ENCODE results near the gene SRGAP3.

Gene SRGAP3

DNA sequence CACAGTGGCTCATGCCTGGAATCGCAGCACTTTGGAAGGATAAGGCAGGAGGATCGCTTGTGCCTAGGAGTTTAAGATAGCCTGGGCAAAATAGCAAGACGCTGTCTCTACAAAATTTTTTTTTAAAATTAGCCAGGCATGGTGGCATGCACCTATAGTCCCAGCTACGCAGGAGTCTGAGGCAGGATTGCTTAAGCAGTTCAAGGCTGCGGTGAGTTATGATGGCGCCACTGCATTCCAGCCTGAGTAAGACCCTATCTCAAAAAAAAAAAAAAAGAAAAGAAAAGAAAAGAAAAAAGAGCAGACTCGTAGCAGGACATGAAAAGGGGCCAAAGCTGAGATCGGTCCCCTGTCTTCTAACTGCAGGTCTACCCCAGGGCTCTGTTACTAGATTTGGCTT is 18.9 kb downstream of the SRGAP3 start:
- no peak overlapping the region for H3K4me3 ChIP-seq (ENCODE audit: low read depth, low read length)
- DNase-seq (ENCODE audit: low read depth) = no peak

- H3K4me3 ChIP-seq (ENCODE audit: low read depth, low read length) = no peak overlapping the region
- no peak for DNase-seq (ENCODE audit: low read depth)
Observed at GRCh38 chr3:9229879-9230278, 19.6 kb downstream of the SRGAP3 start.

- H3K4me3 ChIP-seq (ENCODE audit: low read depth, low read length) = no peak overlapping the region
Observed at GRCh38 chr3:9229325-9229724, 20.1 kb downstream of the SRGAP3 start.

DNA sequence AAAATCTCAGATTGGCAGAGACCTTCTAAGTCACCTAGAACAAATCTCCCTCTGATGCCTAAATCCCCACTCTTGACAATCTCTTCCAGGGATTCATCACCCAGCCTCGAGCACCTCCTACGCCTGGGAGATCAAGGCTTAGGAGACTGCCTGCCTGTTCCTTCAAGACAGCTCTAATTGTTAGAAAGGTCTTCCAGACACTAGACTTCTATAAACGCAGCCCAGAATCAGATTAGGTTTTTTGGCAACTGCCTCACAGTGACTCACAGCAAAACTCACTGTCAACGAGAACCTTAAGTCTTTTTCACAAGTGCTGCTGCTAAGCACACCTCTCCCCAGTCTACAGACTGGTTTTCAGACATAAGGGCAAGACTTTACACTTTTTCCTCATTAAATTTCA is 23.1 kb downstream of the SRGAP3 start:
- DNase-seq (ENCODE audit: low read depth) = peak; percentile 42
- no peak overlapping the region for H3K4me3 ChIP-seq (ENCODE audit: low read depth, low read length)

More at GRCh38 chr3:9229325-9229724, 20.1 kb downstream of the SRGAP3 start:
- no peak for DNase-seq (ENCODE audit: low read depth)

GRCh38 chr3:9225268-9225667 is 24.2 kb downstream of the SRGAP3 start:
- no peak for DNase-seq (ENCODE audit: low read depth)
- H3K4me3 ChIP-seq (ENCODE audit: low read depth, low read length) = no peak overlapping the region

DNA sequence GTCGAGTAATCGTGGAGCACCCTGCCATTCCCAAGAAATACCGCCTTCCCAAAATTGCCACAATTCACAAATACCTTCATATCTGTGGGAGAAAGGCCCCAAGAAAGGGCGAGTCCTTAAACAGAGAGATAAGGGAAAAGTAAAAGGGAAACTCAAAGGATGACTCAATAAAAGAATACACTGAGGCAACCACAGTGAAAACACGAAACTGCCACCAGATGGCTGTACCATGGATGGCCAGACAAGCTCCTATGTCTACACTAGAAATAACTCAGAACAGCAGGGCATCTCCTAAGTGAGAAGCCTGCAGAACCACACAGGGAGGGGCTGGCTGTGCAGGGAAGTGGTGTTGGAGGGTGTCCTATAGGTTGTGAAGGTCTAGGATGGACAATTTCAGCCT is 25.0 kb downstream of the SRGAP3 start:
- no peak overlapping the region for H3K4me3 ChIP-seq (ENCODE audit: low read depth, low read length)
- no peak for DNase-seq (ENCODE audit: low read depth)

GRCh38 chr3:9223672-9224071 is 25.8 kb downstream of the SRGAP3 start:
- H3K4me3 ChIP-seq (ENCODE audit: low read depth, low read length) = no peak overlapping the region
- no peak for DNase-seq (ENCODE audit: low read depth)

GRCh38 chr3:9222956-9223639 is 26.3 kb downstream of the SRGAP3 start:
- DNase-seq (ENCODE audit: low read depth) = peak; percentile 18
- H3K4me3 ChIP-seq (ENCODE audit: low read depth, low read length) = no peak overlapping the region

DNA sequence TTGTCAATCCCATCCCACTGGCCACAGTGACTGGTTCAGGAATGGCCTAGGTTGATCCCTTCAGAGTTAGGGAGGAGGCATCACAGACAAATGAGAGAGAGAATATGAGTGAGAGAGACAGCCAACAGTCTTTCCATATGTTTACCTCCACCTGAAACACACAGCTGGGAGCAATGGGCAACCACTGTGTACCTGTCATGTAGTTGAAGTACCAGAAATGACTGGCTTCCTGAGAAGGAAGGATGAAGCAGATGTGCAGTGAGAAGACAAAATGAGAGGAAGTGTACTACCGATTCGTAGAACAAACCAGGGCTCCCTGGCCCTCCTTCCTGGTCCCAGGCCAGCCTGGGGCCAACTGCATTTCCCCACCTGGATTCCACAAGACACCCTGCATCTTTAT is 27.4 kb downstream of the SRGAP3 start:
- no peak overlapping the region for H3K4me3 ChIP-seq (ENCODE audit: low read depth, low read length)
- no peak for DNase-seq (ENCODE audit: low read depth)

- DNase-seq (ENCODE audit: low read depth) = no peak
- H3K4me3 ChIP-seq (ENCODE audit: low read depth, low read length) = no peak overlapping the region
Observed at GRCh38 chr3:9218514-9218846, 31.0 kb downstream of the SRGAP3 start.

GRCh38 chr3:9217784-9218513 is 31.5 kb downstream of the SRGAP3 start:
- no peak overlapping the region for H3K4me3 ChIP-seq (ENCODE audit: low read depth, low read length)
- no peak for DNase-seq (ENCODE audit: low read depth)

GRCh38 chr3:9216736-9217135 is 32.7 kb downstream of the SRGAP3 start:
- no peak for DNase-seq (ENCODE audit: low read depth)

DNA sequence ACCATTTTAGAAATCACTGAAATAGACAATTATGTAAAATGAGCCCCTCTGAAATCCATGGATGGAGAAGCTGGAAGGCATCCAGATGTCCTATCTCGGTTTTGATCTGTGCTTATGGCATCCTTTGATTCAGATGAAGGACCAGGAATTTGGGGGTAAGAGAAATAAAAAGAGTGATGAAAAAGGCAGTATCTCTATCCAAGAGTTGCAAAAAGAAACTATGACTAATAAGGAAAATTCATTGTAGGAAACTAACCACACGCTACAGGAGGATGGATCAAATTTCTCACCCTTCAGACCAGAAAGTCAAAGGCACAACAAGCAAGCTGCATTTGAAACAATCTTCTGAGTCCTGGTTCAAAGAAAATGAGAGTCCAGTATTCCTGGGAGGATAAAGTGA is 34.8 kb downstream of the SRGAP3 start:
- H3K4me3 ChIP-seq (ENCODE audit: low read depth, low read length) = no peak overlapping the region
- DNase-seq (ENCODE audit: low read depth) = peak; percentile 35

More at GRCh38 chr3:9216736-9217135, 32.7 kb downstream of the SRGAP3 start:
- H3K4me3 ChIP-seq (ENCODE audit: low read depth, low read length) = no peak overlapping the region

DNA sequence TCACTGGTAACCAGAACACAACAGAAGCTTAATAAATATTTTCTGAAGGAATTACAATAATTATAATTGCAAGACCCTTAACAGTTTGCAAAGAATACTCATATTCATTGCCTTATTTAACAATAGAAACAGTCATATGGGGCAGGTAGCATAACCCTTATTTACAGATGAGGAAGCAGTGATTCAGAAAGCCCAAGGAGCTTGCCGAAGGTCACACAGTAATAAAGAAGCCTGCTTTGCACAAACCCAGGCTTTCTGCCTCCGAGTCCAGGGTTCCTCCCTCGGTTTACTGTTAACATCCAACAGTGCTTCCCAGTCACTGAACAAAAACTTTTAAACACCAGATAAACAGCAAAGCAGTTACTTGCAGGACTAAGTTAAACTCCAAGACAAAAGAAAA is 35.3 kb downstream of the SRGAP3 start:
- H3K4me3 ChIP-seq (ENCODE audit: low read depth, low read length) = no peak overlapping the region
- DNase-seq (ENCODE audit: low read depth) = no peak

DNA sequence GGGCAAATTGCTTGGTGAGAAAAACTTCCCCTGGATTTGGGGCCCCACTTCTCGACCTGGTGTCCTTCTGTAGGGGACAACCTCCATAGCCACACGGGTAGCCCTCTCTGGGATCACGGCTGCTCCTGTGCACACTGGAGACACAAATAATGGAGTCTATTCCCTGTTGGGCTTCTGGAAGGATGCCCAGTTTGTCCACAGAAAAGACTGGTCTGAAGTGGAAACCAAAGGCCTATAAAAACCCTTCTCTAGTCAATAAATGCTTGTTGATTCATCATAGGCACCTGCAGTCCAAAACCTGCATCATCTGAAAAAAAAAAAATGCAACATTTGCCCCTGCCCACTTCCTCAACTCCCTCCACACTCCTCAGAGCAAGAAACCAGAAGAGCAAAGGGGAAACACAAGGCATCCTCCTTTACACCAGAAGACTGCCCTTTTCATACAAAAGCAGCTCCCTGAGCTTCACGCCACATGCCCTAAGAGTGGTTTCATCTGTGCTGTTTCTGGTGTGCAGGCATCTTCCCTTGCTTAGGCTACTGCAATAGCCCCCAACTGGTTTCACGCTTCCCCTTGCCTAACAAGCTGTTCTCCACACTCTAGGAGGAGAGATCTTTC is 36.3 kb downstream of the SRGAP3 start:
- H3K4me3 ChIP-seq (ENCODE audit: low read depth, low read length) = no peak overlapping the region
- no peak for DNase-seq (ENCODE audit: low read depth)

- DNase-seq (ENCODE audit: low read depth) = peak; percentile 36
- no peak overlapping the region for H3K4me3 ChIP-seq (ENCODE audit: low read depth, low read length)
Observed at GRCh38 chr3:9211155-9211950, 38.1 kb downstream of the SRGAP3 start.

DNA sequence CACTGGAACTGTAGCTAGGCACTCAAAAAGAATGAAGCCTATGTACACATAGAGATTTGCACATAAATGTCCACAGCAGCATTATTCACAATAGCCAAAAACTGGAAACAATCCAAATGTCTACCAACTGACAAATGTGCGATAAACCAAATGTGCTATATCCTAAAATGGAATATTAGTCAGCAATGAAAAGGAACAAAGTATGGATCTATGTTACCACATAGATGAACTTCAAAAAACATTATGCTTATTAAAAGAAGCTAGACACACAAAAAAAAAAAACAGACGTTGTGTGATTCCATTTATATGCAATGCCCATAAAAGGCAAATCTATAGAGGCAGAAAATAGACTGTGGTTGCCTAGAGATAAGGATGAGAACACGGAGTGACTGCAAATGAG is 39.7 kb downstream of the SRGAP3 start:
- H3K4me3 ChIP-seq (ENCODE audit: low read depth, low read length) = no peak overlapping the region
- no peak for DNase-seq (ENCODE audit: low read depth)

DNA sequence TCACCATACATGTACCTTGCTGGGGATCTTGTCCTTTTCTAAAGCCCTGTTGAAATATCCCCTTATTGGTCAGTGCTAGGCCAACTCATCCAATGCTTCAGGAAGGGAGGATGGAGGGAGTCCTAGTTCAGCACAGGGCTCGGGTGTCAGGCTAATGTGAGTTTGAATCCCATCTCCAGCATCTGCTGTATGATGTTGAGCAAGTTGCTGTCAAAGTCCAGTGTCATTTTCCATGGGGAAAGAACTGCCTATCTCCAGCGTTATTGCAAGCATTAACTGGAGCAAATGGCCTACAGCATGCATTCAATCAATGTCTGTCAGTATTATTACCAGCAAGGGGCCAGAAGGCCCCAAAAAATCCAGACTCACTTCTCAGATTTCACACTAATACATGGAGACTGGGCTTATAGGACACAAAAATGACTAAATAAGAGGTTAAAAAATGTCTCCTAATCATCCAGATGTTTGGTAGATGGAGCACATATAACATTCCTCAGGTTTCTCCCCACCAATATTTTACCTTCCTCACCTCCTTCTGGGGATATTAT is 40.8 kb downstream of the SRGAP3 start:
- no peak for DNase-seq (ENCODE audit: low read depth)
- H3K4me3 ChIP-seq (ENCODE audit: low read depth, low read length) = no peak overlapping the region

DNA sequence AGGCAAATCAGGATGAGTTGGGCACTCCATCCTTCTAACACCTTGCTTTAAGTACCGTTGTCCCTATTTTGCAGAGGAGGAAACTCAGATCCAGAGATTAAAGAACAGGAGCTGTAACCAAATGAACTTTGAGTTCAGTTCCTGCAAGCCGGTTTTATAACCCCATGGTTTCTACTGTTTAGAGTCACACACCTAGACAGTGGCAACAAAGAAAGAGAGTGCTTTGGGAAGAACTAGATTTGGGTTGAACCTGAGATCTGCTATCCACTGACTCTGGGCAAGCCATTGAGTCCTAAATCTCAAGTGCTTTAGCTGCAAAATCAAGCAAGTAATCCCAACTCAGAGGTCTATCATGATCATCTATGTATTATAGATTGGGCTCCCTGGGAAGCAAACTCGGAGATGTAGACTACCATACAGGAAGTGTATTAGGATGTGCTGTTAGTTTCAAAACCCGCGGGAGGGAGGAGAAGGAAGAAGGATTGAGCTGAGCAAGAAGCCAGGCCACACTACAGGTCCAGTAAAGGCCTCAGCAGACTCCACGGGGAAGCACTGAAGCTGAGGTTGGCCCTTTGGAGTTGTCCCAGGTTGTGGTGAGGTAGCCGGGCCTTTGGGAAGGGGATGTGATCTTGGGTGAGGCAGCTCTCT is 42.2 kb downstream of the SRGAP3 start:
- no peak overlapping the region for H3K4me3 ChIP-seq (ENCODE audit: low read depth, low read length)
- no peak for DNase-seq (ENCODE audit: low read depth)
